HG02610 (cell line): ENCODE data around the gene GZF1.
A peak's percentile ranks its signal among the peaks of the same experiment; 100 is the strongest.

Experiments
- ATAC-seq: cut with Tn5 transposase; IDR thresholded peaks from one replicate; pipeline ENCODE4 v1.9.1; 2021; ENCODE audit warnings: mild to moderate bottlenecking, moderate library complexity; ENCODE audit not compliant: unreplicated experiment

The GZF1 gene

GRCh38 chr20:23361476-23362391 is at the start of gene GZF1:
GZF1 (plus strand) TSS chr20:23362182; CDS start chr20:23364384, 2,202 bp downstream.
- peak; percentile 76 for ATAC-seq

DNA sequence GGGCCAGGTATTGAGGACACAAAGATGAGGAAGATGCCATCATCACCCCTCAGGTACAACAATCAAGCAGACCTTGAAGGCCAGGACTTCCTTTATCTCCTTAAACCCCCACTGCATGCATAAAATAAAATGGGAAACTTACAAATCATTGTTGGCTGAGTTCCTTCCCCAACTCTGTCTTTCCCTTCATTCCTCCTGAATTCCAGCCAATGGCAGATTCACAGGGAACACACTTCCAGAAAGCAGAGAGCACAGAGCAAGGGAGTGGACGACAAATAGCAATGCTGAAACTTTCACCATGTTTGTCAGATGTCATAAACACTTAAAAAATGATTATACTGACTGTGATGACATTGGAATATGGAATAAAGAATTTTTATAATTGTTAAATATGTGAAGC is 48.7 kb upstream of the GZF1 start:
- ATAC-seq: no peak

- ATAC-seq: no peak
Measured at GRCh38 chr20:23314699-23315098, 47.3 kb upstream of the GZF1 start.

- ATAC-seq: no peak
Measured at GRCh38 chr20:23315099-23315498, 46.9 kb upstream of the GZF1 start.

GRCh38 chr20:23316626-23317025 is 45.4 kb upstream of the GZF1 start:
- no peak for ATAC-seq

GRCh38 chr20:23317081-23317480 is 44.9 kb upstream of the GZF1 start:
- no peak for ATAC-seq

DNA sequence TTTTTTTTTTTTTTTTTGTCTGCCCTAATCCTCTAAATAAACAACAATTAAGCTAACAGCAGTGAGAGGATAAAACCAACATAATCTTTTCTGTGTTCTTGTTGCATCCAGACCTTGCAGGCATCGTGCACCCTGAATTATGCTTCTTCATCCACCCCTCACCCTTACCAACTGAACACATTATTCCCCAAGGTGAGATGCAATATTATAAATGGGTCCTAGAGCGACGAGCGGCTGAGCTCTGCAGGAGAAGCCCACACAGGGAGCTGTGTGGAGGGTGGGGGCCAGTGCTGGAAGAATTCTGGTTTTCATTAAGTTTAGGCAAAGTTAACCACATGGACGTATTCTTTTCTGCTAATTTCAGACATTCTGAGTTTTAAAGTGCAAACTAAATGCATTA is 43.6 kb upstream of the GZF1 start:
- ATAC-seq: no peak

DNA sequence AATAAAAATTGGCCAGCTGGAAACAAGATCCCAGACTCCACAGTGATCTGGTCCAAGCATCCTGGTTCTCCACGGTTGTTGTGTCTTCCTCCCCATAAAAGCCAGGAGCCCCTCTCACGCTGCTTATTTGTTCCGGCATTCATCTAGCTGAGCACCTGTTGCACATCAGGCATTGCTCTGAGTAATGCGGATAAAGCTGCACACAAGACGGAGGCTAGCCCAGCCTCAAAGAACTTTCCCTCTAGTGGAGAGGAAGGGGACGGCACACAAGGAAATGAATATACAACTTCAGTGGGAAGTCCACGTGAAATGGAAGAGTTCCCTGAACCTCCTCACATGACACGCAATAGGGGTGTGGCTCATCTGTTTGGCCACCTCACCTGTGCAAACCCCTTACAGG is 41.7 kb upstream of the GZF1 start:
- no peak for ATAC-seq

- ATAC-seq: no peak
Measured at GRCh38 chr20:23325107-23325506, 36.9 kb upstream of the GZF1 start.

- no peak for ATAC-seq
Measured at GRCh38 chr20:23326774-23327173, 35.2 kb upstream of the GZF1 start.

DNA sequence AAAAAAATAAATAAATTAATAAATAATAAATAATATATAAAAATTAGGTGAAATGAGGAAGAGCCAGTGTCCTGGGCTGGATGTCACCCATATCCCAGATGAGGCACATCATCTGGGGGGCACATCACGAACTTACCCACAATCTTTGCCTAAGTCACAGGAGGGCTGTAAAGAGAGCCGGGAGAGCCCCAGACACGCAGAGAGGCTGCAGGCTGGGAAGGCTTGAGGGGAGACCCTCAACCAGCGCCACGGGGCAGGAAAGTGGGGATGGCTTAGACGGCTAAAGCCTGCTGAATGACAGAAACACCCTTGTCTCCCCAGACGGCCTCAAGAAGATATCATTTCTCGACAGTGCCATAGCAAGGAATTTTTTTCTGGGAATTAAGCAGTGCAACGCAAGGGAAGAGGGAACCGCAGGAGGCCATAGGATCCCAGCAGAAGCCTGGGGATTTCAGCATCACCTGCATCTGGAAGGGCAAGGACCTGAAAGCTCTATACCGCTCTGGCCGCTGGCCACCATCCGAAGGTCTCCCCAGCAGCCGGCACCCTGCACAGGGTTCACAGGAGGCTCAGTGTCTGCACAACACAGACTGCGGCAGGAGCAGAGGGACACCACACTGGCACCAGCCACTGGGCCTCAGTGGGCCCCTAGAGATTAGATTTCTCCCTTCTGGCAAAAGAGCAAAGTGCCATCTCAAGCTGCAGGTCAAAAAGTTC is 34.2 kb upstream of the GZF1 start:
- ATAC-seq: no peak

- no peak for ATAC-seq
Measured at GRCh38 chr20:23331450-23332350, 30.3 kb upstream of the GZF1 start.

GRCh38 chr20:23332467-23332866 is 29.5 kb upstream of the GZF1 start:
- no peak for ATAC-seq

- ATAC-seq: no peak
Measured at GRCh38 chr20:23334111-23334510, 27.9 kb upstream of the GZF1 start.

GRCh38 chr20:23335521-23335920 is 26.5 kb upstream of the GZF1 start:
- no peak for ATAC-seq

- no peak for ATAC-seq
Measured at GRCh38 chr20:23336476-23336875, 25.5 kb upstream of the GZF1 start.

DNA sequence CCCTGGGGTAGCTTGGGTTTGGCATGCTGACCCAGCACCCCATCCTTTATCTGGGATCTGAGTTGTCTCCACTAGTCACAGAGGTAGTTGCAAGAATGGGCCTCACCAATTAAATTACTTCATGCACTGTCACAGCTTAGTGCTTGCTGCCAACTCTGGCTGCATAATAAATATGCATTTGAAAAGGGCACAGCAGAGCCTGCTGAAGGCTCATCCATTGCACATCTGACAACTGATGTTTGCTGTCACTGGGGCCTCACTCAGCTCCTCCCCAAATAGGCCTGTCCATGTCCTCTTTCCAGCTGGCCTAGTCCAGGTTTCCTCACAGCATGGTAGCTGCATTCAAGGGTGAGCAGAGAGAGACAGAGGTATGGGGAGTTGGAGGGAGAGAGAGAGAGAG is 24.7 kb upstream of the GZF1 start:
- no peak for ATAC-seq

GRCh38 chr20:23339986-23340385 is 22.0 kb upstream of the GZF1 start:
- ATAC-seq: no peak

DNA sequence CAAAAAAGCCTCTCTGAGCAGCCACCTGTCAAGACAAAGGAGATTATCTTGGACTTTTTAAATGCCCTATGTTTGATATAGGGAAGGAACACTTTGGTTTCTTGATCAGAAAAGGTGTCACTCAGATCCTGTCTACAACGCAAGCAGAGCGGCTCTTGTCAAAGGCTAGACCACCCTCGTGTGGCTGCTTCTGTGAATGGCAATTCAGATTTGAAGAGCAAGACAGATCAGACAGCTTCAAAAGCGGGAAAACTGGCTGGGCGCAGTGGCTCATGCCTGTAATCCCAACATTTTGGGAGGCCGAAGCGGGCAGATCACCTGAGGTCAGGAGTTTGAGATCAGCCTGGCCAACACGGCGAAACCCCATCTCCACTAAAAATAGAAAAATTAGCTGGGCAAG is 21.5 kb upstream of the GZF1 start:
- ATAC-seq: no peak

GRCh38 chr20:23341073-23341472 is 20.9 kb upstream of the GZF1 start:
- peak; percentile 73 for ATAC-seq

- no peak for ATAC-seq
Measured at GRCh38 chr20:23343590-23343989, 18.4 kb upstream of the GZF1 start.
